ENCODE results near the gene POC1B.

Gene POC1B
- long read RNA-seq, donor 1, full-length matches to known transcripts, result 2 of 2 reads
- long read RNA-seq, donor 1, partial matches to known transcripts, result 0 of 2 reads
- long read RNA-seq, donor 1, other reads (novel, unspliced or antisense), result 0 of 2 reads
- long read RNA-seq, donor 2, partial matches to known transcripts, result 0 of 1 reads
- long read RNA-seq, donor 2, other reads (novel, unspliced or antisense), result 0 of 1 reads
- long read RNA-seq, donor 3, full-length matches to known transcripts, result 3 of 3 reads
- long read RNA-seq, donor 3, partial matches to known transcripts, result 0 of 3 reads
- long read RNA-seq, donor 3, other reads (novel, unspliced or antisense), result 0 of 3 reads
- long read RNA-seq, donor 4, full-length matches to known transcripts, result 2 of 2 reads
- long read RNA-seq, donor 4, partial matches to known transcripts, result 0 of 2 reads
- long read RNA-seq, donor 4, other reads (novel, unspliced or antisense), result 0 of 2 reads
- long read RNA-seq, donor 5, result 0 reads
- long read RNA-seq, donor 6, partial matches to known transcripts, result 0 of 1 reads
- long read RNA-seq, donor 6, other reads (novel, unspliced or antisense), result 0 of 1 reads
- long read RNA-seq, donor 7, full-length matches to known transcripts, result 3 of 3 reads
- long read RNA-seq, donor 7, partial matches to known transcripts, result 0 of 3 reads
- long read RNA-seq, donor 7, other reads (novel, unspliced or antisense), result 0 of 3 reads
- long read RNA-seq, donor 8, partial matches to known transcripts, result 0 of 3 reads
- long read RNA-seq, donor 8, other reads (novel, unspliced or antisense), result 0 of 3 reads

- DNase-seq, result peak; percentile 87
These were observed at the start of gene POC1B for GRCh38 chr12:89525824-89526770. Gene POC1B, minus strand, starts transcription at chr12:89526047. Its CDS starts 152 bp downstream, at chr12:89525895.

DNA sequence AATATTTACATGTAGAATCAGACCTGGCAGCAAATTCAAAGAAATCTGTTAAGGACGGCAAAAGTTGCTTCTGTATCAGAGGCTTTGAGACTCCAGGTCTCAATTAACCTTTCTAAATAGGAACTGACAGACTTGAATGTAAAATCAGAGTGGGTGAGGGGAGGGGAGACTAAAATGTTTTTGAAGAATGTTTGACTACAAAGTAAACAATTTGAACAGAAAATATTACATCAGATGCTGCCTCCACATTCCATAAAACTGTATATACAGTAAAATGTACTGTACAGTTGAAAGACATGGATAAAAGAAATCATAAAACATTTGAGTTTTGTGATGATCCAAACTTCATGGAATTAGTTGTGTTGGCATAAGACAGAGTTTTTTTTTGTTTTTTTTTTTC, 49.5 kb upstream of the POC1B start:
- no peak for DNase-seq

- no peak for DNase-seq
These were observed 48.9 kb upstream of the POC1B start for GRCh38 chr12:89574736-89575208.

- DNase-seq, result no peak
These were observed 47.4 kb upstream of the POC1B start for GRCh38 chr12:89573051-89573810.

DNA sequence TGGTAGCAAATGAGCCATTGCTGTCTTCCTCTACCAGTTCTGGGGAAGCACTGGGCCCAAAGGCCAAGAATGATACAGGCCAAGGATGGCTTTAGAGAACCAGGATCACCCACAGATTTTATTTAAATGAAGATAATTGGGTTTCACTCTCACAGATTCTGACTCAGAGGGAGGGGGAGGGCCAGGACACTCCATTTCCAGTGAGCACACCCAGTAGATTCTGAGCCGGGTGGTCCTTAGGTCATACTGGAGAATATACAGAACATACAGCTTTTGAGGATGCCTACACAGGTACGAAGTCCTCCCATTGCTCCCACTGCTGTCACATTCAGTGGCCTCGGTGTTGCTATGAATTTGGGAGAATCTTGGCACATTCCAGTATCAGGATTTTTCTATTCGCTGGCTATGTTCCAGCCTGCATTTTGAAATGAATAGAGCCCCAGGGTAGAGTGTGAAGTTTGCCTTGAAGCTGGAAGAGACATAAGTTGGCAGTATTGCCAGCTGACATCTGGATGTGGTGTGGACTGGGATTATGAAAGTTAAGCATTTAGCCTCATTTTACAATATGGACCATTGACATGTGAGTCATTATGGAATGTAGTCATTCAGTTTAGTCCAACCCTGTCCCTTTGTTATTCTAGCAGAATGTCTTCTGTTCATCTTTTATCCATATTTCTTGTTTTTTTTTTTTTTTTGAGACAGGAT, 45.8 kb upstream of the POC1B start:
- DNase-seq, result no peak

- no peak for DNase-seq
These were observed 42.6 kb upstream of the POC1B start for GRCh38 chr12:89568484-89568883.

- DNase-seq, result no peak
These were observed 41.9 kb upstream of the POC1B start for GRCh38 chr12:89567691-89568239.

- DNase-seq, result no peak
These were observed 40.8 kb upstream of the POC1B start for GRCh38 chr12:89566615-89567014.

GRCh38 chr12:89565002-89565401, 39.2 kb upstream of the POC1B start:
- no peak for DNase-seq

DNA sequence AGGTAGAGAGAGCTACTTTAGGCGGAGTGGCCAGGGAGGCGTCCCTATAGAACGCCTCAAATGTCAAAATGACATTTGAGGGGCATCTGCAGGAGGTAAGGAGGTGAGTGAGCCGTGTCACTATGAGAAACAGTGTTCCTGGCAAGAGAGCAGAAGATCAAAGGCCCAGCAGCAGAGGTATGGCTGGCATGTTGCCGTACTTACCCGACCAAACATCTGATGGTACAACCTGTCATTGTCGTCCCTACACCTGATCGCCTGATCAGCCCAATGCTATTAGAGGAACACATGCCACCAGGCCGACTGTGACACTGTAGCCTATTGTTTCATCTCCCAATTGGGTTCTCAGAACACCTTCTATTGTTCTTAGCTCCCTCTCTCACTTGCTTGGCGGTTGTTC, 33.9 kb upstream of the POC1B start:
- DNase-seq, result no peak

- DNase-seq, result no peak
These were observed 31.1 kb upstream of the POC1B start for GRCh38 chr12:89556976-89557375.

DNA sequence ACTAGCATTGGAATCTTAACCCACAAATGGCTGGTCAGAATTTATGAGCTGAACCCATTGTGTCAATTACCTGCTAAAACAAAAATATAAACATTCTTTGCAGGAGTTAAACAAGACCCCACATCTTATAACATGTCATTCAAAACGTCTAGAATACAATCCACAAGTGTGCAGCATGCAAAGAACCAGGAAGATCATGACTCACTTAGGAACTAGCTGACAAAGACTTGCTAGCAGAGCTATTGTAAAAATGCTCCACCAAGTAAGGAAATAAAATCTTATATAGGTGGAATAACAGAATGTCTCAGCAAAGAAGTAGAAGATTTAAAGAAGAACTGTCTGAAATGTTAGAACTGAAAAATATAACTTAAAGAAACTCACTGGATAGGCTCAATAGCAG, 26.5 kb upstream of the POC1B start:
- no peak for DNase-seq

GRCh38 chr12:89551747-89552146, 25.9 kb upstream of the POC1B start:
- no peak for DNase-seq

GRCh38 chr12:89547101-89547500, 21.3 kb upstream of the POC1B start:
- DNase-seq, result no peak

DNA sequence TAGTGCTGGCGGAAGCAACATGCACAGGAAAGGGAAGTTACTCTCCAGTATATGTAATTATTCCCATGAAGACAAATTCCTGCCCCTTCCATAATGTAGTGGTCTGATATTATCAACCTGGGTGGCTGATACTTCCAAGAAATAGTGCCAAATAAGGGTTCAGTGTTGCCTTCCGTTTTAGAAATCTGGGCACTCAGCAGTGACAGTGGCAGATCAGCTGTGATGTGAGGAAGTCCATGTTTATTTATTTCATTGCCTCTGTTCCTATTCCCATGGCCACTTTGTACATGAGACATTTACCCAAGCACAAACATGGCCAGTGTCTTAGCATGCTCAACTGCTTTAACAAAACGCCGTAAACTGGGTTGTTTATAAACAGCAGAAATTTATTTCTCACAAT, 20.3 kb upstream of the POC1B start:
- no peak for DNase-seq

DNA sequence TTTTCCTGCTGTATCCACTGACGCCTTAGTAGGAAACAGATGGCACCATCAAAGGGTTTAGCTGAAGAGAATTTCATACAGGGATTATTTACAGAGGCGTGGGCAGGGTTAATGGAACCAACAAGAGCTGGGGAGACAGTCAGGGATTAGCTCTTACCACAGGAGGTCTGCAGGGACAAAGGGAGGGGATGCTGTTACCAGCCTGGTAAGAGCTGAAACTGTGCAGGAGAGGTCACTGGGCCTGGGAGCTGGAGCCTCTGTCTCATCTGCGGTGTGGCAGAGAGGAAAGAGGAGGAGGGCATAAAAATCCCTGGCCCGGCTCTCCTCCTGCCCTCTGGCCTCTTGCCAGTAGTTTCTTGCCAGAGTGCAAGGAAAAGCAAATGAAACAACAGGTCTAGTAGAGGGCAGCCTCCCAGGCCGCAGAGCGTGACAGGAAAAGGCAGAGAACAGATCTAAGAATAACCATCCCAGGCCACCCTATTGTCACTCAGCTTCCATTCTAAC, 18.9 kb upstream of the POC1B start:
- peak; percentile 48 for DNase-seq

DNA sequence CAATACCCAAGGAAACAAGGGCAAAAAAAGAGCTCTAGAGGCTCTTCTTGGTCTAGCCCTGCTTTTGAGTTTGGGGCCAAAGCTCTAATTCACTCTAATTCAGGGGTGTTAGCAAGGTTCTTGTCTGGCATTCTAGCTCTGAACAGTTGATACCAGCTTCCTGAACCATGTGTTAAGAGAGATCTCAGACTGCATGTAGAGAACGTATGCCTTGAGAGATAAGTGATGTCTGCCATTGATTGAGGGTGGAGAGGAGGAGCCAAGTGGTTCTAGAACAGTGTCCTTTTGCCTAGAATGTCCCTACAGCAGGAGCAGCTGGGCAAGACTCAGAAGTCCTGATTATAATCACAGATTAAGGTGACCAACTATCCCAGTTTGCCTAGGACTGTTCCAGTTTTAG, 18.2 kb upstream of the POC1B start:
- DNase-seq, result no peak

DNA sequence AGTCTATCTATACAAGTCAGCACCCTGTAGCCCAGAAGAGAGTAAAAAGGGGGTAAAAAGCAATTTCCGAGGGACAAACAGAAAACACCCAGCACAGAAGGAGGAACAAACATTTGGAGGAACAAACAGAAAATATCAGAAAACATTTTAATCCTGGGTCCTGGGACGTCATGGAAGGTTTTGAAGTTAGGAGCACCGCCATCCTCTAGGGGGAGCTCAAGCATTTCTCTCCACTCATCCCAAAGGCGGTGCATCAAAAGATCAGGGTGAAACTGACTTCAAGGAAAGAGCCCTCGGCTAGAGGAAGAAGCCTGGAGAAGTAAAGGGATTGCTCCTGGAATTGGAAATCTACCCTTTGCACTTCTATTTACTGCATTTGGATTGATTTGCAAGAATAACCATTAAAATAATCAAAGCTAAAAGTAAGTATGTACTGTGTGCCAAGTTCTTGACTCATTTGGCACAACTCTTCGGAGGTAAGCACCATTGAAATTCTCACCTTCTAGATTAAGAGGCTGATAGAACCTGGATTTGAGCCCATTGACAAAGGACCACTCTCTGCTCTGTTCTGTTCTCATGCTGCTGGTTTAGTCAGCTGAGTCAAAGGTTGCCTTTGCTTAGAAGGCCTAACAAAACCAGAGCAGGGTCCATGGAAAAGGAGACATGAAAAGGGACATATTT, 17.2 kb upstream of the POC1B start:
- DNase-seq, result peak; percentile 43

GRCh38 chr12:89542236-89542635, 16.4 kb upstream of the POC1B start:
- no peak for DNase-seq

DNA sequence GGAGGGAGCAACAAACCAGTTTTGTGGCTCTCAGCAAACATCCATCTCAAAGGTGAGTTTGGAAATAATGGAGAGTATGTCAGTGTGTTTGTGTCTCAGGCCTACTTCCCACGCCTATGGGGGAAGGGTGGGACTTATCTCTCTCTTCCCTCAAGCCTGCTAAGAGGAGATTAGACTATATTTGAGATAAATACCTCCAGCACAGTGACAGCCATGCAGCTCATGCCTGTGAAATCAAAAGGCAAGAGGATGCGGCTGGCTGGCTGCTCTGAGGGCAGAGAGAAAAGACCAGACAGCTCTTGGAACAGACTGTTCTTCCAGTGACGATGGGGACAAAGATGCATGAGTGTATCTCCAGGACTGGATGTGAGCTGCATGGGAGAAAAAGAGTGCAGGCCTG, 14.7 kb upstream of the POC1B start:
- DNase-seq, result no peak
